ENCODE measurements around the gene ADGRV1.
"Not testable (repeated sequence)": the region's sequence is repeated elsewhere in the genome, so short reads cannot be mapped to it uniquely, and the experiment has no call there.

GRCh38 chr5:90576566-90576965, 18.0 kb downstream of the ADGRV1 start:
- not testable (repeated sequence) for TF ChIP-seq POLR2A (IDR thresholded peaks at IDR 0.05; ENCODE audit: low read length); E2F6 (IDR thresholded peaks at IDR 0.05; ENCODE audit: borderline replicate concordance, low read depth); CTCF (IDR thresholded peaks at IDR 0.05)
